CD4-positive, alpha-beta memory T cell (primary cell): ENCODE measurements around the gene OR2Z1. TPM values are rescaled to one million over a fixed set of nuclear protein-coding genes. Genes with fewer than 3 reads are reported as not detected.
A peak's percentile ranks its signal among the peaks of the same experiment; 100 is the strongest.

Source experiments
- CTCF ChIA-PET: fragments of 350-600 bp; sonication (Branson Sonifier 250); formaldehyde crosslinking; loops from one replicate; lab custom pipeline; 2021; ENCODE audit warnings: inconsistent platforms; ENCODE audit not compliant: partially characterized antibody; lab: Charles Lee
- POLR2A ChIA-PET: fragments of 350-600 bp; sonication (Branson Sonifier 250); formaldehyde crosslinking; loops from one replicate; lab custom pipeline; 2021; ENCODE audit not compliant: partially characterized antibody; lab: Charles Lee
- DNase-seq, 5 donors: peaks; one replicate each; pipeline versions ENCODE4 v3.0.0 to v3.0.0-alpha.2; 2020 to 2022; ENCODE audit warnings: mixed read lengths in 1 of 5
- H3K27ac ChIP-seq: one replicate; pipeline ENCODE4 v1.7.0; 2013; ENCODE audit warnings: low read depth, low read length
- H3K27me3 ChIP-seq: 2 replicates; pipeline ENCODE4 v1.7.0; 2013; ENCODE audit warnings: mild to moderate bottlenecking, low read length, moderate library complexity; ENCODE audit not compliant: insufficient read depth
- H3K36me3 ChIP-seq: 2 replicates; pipeline ENCODE4 v1.7.0; 2013; ENCODE audit warnings: mild to moderate bottlenecking, low read length, moderate library complexity; ENCODE audit not compliant: insufficient read depth
- H3K4me1 ChIP-seq: 2 replicates; pipeline ENCODE4 v1.7.0; 2013; ENCODE audit warnings: mild to moderate bottlenecking, low read length, moderate library complexity; ENCODE audit not compliant: insufficient read depth
- H3K4me3 ChIP-seq, 2 donors: one replicate each; pipeline ENCODE4 v1.7.0; 2013; ENCODE audit warnings: low read length in 2 of 2, mild to moderate bottlenecking in 1 of 2
- H3K9me3 ChIP-seq, 2 donors: one replicate each; pipeline ENCODE4 v1.7.0; 2013; ENCODE audit warnings: low read length in 2 of 2, control low read depth in 1 of 2; ENCODE audit not compliant: control insufficient read depth in 1 of 2
- H3K27ac Mint-ChIP-seq, 7 donors: one replicate each; pipeline ENCODE4 v1.8.0; 2020 to 2021; ENCODE audit warnings: mixed read lengths in 7 of 7, mild to moderate bottlenecking in 6 of 7, inconsistent platforms in 3 of 7, moderate library complexity in 3 of 7
- H3K27me3 Mint-ChIP-seq, 2 donors: one replicate each; pipeline ENCODE4 v1.8.0; 2020 to 2021; ENCODE audit warnings: mixed read lengths in 2 of 2
- H3K36me3 Mint-ChIP-seq, 2 donors: one replicate each; pipeline ENCODE4 v1.8.0; 2020 to 2021; ENCODE audit warnings: mixed read lengths in 2 of 2, inconsistent platforms in 1 of 2, mild to moderate bottlenecking in 1 of 2
- H3K4me1 Mint-ChIP-seq, 4 donors: one replicate each; pipeline ENCODE4 v1.8.0; 2020 to 2021; ENCODE audit warnings: mixed read lengths in 4 of 4, mild to moderate bottlenecking in 1 of 4
- H3K4me3 Mint-ChIP-seq, 8 donors: one replicate each; pipeline ENCODE4 v1.8.0; 2020 to 2021; ENCODE audit warnings: mixed read lengths in 8 of 8, mild to moderate bottlenecking in 7 of 8, moderate library complexity in 6 of 8, inconsistent platforms in 3 of 8
- H3K9me3 Mint-ChIP-seq, 8 donors: one replicate each; pipeline ENCODE4 v1.8.0; 2020 to 2021; ENCODE audit warnings: mixed read lengths in 8 of 8, mild to moderate bottlenecking in 5 of 8, inconsistent platforms in 3 of 8, moderate library complexity in 1 of 8
- intact Hi-C: fragments of 100-400 bp; cut with micrococcal nuclease; formaldehyde crosslinking; loops from one replicate; pipeline ENCODE4 v1.15.1; 2023
- polyA plus RNA-seq, 2 donors: library from polyadenylated mRNA; unstranded; fragments of 300-500 nt; fragmentation: Illumina TruSeq; gene quantifications; one replicate each; pipeline ENCODE4 v1.2.3, GENCODE V29; 2021
- total RNA-seq, 2 experiments: library from RNA; stranded (reverse); gene quantifications; one replicate each; pipeline ENCODE4 v1.2.3, GENCODE V29; 2021

Gene OR2Z1
- total and polyA plus RNA-seq, 4 experiments from 2014 or later: not detected

DNA sequence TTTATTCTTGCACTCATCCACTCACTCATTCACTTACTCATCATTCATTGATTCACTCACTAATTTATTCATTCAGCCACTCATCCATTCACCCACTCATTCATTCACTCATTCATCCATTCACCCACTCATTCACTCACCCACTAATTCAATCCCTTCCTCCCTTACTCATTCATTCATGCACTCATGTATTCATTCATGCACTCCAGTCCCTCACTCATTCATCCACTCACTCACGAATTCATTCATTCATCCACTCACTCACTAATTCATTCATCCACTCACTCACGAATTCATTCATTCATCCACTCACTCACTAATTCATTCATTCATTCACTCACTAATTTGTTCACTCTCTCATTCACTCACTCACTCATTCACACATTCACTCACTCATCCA, 39.0 kb upstream of the OR2Z1 start:
- CTCF ChIA-PET: no interaction called here
- Mint-ChIP-seq H3K27me3 (peaks cover 0 to 7% of the 10 kb centered on the region in 2 donors), H3K4me3 (peak overlapping the region in 1 of 8 donors; percentile 11)

DNA sequence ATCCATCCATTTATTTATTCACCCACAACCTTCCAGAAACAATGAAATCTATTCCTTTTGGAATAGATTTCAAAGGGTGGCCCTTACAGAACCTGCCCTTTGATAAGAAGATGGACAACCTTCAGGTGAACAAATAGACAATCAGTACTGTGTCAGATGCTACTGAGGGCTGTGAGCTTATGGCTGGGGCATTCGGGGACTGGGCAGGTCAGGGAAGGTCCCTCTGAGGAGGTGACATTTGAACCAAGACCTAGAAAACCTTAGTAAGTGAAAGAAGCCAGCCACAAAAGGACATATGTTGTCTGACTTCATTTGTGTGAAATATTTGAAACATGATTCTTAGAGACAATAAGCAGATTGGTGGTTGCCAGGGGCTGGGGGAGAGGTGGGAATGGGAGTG, 38.5 kb upstream of the OR2Z1 start:
- Histone ChIP-seq H3K9me3 (no peaks in the 10 kb centered on the region), H3K4me1 (peaks cover 4% of the 10 kb centered on the region), H3K36me3 (no peaks in the 10 kb centered on the region), H3K4me3 (no peak overlapping the region), H3K27ac (no peak overlapping the region), H3K27me3 (no peaks in the 10 kb centered on the region)
- intact Hi-C loops: no loop called here
- DNase-seq: no peak
- peaks cover 0 to 5% of the 10 kb centered on the region in 2 donors for H3K27me3 Mint-ChIP-seq
- H3K4me1 Mint-ChIP-seq: peaks cover 5 to 29% (median 20%) of the 10 kb centered on the region in 4 donors
- H3K27ac Mint-ChIP-seq: no peak overlapping the region
- H3K36me3 Mint-ChIP-seq: no peaks in the 10 kb centered on the region
- peaks cover 0 to 9% (median 0%) of the 10 kb centered on the region in 8 donors for H3K9me3 Mint-ChIP-seq
- POLR2A ChIA-PET: no interaction called here
- H3K4me3 Mint-ChIP-seq: no peak overlapping the region
- CTCF ChIA-PET: interaction anchor here (2.9 kb wide), 1 partner anchor 12 kb away, joined by 12 read pairs; no protein-coding TSS in a partner anchor

More for the DNA sequence above, 39.0 kb upstream of the OR2Z1 start:
- Mint-ChIP-seq H3K36me3 (no peaks in the 10 kb centered on the region), H3K9me3 (peaks cover 0 to 11% (median 0%) of the 10 kb centered on the region in 8 donors), H3K4me1 (peaks cover 5 to 29% (median 20%) of the 10 kb centered on the region in 4 donors), H3K27ac (peak overlapping the region in 1 of 7 donors; percentile 74)
- intact Hi-C loops: no loop called here
- H3K27me3 ChIP-seq: no peaks in the 10 kb centered on the region
- no peaks in the 10 kb centered on the region for H3K36me3 ChIP-seq
- H3K4me1 ChIP-seq: peaks cover 4% of the 10 kb centered on the region
- DNase-seq: no peak
- no peak overlapping the region for H3K4me3 ChIP-seq
- no peaks in the 10 kb centered on the region for H3K9me3 ChIP-seq
- no peak overlapping the region for H3K27ac ChIP-seq
- POLR2A ChIA-PET: no interaction called here

DNA sequence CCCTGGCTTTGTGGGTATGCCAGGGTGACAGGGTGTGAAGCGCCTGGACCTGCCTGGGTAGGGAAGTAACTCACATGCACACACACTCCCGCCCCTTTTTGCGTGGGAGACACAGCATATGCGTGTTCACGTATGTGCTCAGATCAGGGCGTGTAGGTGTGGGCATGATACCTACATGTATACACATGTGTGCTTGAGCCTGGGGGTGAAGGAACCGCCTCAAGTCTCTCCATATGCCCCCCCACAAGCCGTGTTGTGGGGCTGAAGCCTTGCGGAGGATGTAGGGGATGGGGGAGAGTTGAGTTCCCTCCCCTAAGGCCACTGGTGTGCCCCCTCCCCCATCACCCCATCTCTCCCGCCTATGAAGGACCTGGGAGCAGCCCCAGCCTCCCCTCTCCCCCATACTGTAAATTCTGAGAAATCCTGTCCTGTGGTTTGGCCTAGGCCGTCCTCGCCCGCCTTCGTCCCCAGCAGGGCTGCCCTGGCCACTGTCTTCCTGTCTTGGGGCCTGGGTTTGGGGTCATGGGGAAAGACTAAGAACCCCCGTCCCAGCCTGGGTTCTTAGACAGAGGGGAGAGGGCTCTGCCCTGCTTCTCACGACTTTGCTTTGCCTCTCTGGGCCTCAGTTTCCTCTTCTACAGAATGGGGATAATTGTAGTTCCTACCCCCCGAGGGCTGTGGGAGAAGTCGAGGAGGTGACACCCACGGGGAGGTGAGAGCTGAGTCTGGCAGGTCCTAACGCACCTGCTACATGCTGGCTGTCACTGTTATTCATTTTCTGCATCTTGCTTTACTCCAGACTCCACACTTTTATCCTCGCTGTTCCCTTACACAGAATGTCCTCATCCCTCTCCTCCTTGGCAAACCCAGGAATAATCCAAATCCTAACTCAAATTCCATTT, 37.2 kb upstream of the OR2Z1 start:
- CTCF ChIA-PET: interaction anchor here (2.9 kb wide), 1 partner anchor 10 kb away, joined by 12 read pairs; no protein-coding TSS in a partner anchor
- peaks cover 4% of the 10 kb centered on the region for H3K4me1 ChIP-seq
- H3K36me3 Mint-ChIP-seq: no peaks in the 10 kb centered on the region
- no peaks in the 10 kb centered on the region for H3K36me3 ChIP-seq
- no peaks in the 10 kb centered on the region for H3K9me3 ChIP-seq
- intact Hi-C loops: no loop called here
- peaks cover 5 to 33% (median 17%) of the 10 kb centered on the region in 4 donors for H3K4me1 Mint-ChIP-seq
- no peak overlapping the region for H3K4me3 ChIP-seq
- H3K4me3 Mint-ChIP-seq: no peak overlapping the region
- peak overlapping the region in 1 of 7 donors; percentile 8 for H3K27ac Mint-ChIP-seq
- H3K27me3 Mint-ChIP-seq: peaks cover 0 to 2% of the 10 kb centered on the region in 2 donors
- peaks cover 0 to 2% (median 0%) of the 10 kb centered on the region in 8 donors for H3K9me3 Mint-ChIP-seq
- no peak for DNase-seq
- POLR2A ChIA-PET: no interaction called here
- H3K27ac ChIP-seq: no peak overlapping the region
- H3K27me3 ChIP-seq: no peaks in the 10 kb centered on the region

DNA sequence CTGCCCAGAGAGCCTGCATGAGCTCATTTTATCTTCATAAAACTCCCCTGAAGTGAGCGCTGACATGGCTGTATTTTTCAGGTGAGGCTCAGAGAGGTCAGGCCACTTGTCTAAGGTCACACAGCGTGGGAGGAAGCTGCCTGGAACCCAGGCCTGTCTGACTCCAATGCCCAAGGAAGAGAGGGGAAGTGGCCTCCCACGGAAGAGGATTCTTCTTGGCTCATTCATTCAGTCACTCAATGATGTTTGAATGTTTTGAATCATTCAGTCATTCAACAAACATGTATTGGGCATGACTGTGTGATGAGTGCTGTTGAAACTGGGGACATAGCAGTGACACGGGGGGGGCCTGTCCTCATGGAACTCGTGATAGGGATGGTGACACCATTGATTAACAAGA, 34.9 kb upstream of the OR2Z1 start:
- POLR2A ChIA-PET: no interaction called here
- Histone ChIP-seq H3K27ac (no peak overlapping the region), H3K9me3 (no peaks in the 10 kb centered on the region), H3K4me3 (no peak overlapping the region), H3K4me1 (peaks cover 3% of the 10 kb centered on the region), H3K27me3 (no peaks in the 10 kb centered on the region), H3K36me3 (no peaks in the 10 kb centered on the region)
- no peak overlapping the region for H3K27ac Mint-ChIP-seq
- no peaks in the 10 kb centered on the region for H3K36me3 Mint-ChIP-seq
- intact Hi-C loops: no loop called here
- no peaks in the 10 kb centered on the region for H3K9me3 Mint-ChIP-seq
- H3K4me1 Mint-ChIP-seq: peaks cover 1 to 26% (median 9%) of the 10 kb centered on the region in 4 donors
- H3K4me3 Mint-ChIP-seq: no peak overlapping the region
- no peak for DNase-seq
- CTCF ChIA-PET: interaction anchor here (2.3 kb wide), 1 partner anchor 33 kb away, joined by 4 read pairs; no protein-coding TSS in a partner anchor
- H3K27me3 Mint-ChIP-seq: peaks cover 0 to 1% of the 10 kb centered on the region in 2 donors

DNA sequence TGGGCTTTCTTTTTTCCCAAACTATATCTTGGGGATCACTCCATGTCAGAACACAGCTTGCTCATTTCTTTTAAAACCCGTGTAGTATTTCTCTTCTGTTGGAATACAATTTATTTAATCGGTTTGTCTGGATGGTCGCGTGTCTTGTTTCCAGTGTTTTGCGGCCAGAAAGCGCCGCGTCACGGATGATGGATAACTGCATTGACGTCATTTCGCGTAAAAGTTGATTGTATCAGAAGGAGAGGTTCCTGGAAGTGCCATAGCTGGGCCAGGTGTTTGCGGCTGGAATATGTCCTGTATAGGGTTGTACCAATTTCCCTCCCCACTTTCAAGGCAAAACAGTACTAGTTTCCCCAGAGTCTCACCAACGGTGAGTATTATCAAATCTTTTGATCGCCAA, 32.5 kb upstream of the OR2Z1 start:
- CTCF ChIA-PET: interaction anchor here (1.0 to 7.8 kb wide), 4 partner anchors 18 to 47 kb away, joined by 3 to 140 read pairs (median 4); no protein-coding TSS in a partner anchor
- Mint-ChIP-seq H3K36me3 (no peaks in the 10 kb centered on the region), H3K27me3 (peaks cover 0 to 1% of the 10 kb centered on the region in 2 donors), H3K27ac (peak overlapping the region in 2 of 7 donors; percentile 75 to 82), H3K4me1 (peaks cover 1 to 10% (median 2%) of the 10 kb centered on the region in 4 donors), H3K9me3 (no peaks in the 10 kb centered on the region), H3K4me3 (no peak overlapping the region)
- POLR2A ChIA-PET: no interaction called here
- intact Hi-C loops: no loop called here
- peaks cover under 1% of the 10 kb centered on the region for H3K4me1 ChIP-seq
- H3K9me3 ChIP-seq: no peaks in the 10 kb centered on the region
- no peak for DNase-seq
- no peaks in the 10 kb centered on the region for H3K27me3 ChIP-seq
- H3K36me3 ChIP-seq: no peaks in the 10 kb centered on the region
- no peak overlapping the region for H3K4me3 ChIP-seq
- H3K27ac ChIP-seq: no peak overlapping the region

DNA sequence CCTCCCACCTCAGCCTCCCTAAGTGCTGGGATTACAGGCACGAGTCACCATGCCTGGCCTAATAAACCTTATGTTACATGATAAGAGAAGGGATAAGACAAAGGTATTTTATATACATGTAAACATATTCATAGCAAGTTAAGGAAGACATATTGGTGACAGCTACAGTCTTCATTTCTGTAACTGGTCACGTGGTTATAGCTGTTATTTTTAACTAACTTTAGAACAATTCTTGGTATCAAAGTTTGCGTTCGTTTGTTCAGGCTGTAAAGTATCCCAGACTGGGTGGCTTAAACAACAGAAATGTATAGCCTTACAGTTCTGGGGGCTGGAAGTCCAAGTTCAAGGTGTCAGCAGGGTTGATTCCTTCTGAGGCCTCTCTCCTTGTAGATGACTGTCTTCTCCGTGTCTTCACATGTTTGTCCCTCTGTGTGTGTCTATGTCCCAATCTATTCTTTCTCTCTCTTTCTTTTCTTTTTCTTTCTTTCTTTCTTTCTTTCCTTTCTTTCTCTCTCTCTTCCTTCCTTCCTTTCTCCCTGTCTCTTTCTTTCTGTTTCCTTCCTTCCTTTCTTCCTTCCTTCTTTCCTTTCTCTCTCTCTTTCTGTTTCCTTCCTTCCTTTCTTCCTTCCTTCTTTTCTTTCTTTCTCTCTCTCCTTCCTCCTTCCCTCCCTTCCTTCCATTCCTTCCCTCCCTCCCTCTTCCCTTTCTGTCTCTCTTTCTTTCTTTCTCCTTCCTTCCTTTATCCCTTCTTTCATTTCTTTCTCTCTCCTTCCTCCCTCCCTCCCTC, 30.5 kb upstream of the OR2Z1 start:
- Histone ChIP-seq H3K4me1 (peaks cover 11% of the 10 kb centered on the region), H3K27ac (no peak overlapping the region), H3K4me3 (no peak overlapping the region), H3K36me3 (no peaks in the 10 kb centered on the region), H3K9me3 (no peaks in the 10 kb centered on the region), H3K27me3 (no peaks in the 10 kb centered on the region)
- no peak for DNase-seq
- no peak overlapping the region for H3K4me3 Mint-ChIP-seq
- no peaks in the 10 kb centered on the region for H3K36me3 Mint-ChIP-seq
- intact Hi-C loops: no loop called here
- POLR2A ChIA-PET: no interaction called here
- no peaks in the 10 kb centered on the region for H3K9me3 Mint-ChIP-seq
- peaks cover 7 to 26% (median 11%) of the 10 kb centered on the region in 4 donors for H3K4me1 Mint-ChIP-seq
- peak overlapping the region in 2 of 7 donors; percentile 1 to 22 for H3K27ac Mint-ChIP-seq
- CTCF ChIA-PET: interaction anchor here (7.8 kb wide), 1 partner anchor 35 kb away, joined by 140 read pairs; no protein-coding TSS in a partner anchor
- H3K27me3 Mint-ChIP-seq: peaks cover 0 to 1% of the 10 kb centered on the region in 2 donors
